Retinal pigment epithelial cell (primary cell): ENCODE measurements around the gene MRPL42.

ENCODE experiments used
- DNase-seq: peaks from one replicate; pipeline ENCODE4 v3.0.0-alpha.2; 2010; ENCODE audit warnings: low read depth
- H3K4me3 ChIP-seq: 2 replicates; pipeline ENCODE4 v1.5.1; 2011; ENCODE audit warnings: mild to moderate bottlenecking, low read length, control low read depth, moderate library complexity
- CTCF ChIP-seq: conservative IDR thresholded peaks from 2 replicates; pipeline ENCODE4 v1.5.1; 2011; ENCODE audit warnings: low read depth, low read length, control low read depth, inconsistent platforms

The MRPL42 gene

GRCh38 chr12:93520454-93520853 is 53.1 kb downstream of the MRPL42 start:
- no peak for DNase-seq
- no peak overlapping the region for H3K4me3 ChIP-seq
- TF ChIP-seq CTCF, result no peak

- TF ChIP-seq CTCF, result no peak
- DNase-seq, result no peak
- no peak overlapping the region for H3K4me3 ChIP-seq
These were observed 54.1 kb downstream of the MRPL42 start for GRCh38 chr12:93521225-93522080.

DNA sequence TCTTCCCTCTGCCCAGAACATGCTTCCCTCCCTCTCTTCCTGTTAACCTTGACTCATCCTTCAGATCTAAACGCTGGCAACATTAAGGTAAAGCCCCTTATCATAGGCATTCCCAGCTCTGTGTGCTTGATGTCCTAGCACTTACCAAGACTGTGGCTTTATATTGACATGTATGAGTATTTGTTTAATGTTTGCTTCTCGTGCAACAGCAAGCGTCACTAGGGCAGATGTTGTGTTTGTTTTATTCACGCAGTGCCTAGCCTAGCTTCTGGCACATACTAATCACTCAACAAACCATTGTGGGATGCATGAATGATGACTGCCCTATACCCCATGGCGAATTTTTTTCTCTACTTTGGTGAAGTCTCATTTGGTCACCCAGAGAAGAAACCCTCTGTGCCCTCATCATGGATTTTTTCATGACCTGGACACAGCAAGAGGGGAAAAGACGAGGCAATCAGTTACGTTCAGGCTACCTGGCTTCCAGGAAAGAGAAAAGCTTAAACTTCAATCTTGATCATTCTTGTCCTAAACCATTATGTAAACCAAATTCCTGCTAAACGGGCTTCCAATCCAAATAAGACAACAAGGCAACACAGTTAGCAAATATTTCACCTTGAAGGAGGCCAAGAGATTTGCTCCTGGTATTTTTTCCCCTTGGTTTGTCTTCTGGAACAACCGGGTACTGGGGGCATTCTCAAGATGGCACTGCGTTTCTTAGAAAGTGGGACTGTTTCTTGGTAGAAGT is 57.2 kb downstream of the MRPL42 start:
- TF ChIP-seq CTCF, result no peak
- DNase-seq, result no peak
- H3K4me3 ChIP-seq, result no peak overlapping the region

DNA sequence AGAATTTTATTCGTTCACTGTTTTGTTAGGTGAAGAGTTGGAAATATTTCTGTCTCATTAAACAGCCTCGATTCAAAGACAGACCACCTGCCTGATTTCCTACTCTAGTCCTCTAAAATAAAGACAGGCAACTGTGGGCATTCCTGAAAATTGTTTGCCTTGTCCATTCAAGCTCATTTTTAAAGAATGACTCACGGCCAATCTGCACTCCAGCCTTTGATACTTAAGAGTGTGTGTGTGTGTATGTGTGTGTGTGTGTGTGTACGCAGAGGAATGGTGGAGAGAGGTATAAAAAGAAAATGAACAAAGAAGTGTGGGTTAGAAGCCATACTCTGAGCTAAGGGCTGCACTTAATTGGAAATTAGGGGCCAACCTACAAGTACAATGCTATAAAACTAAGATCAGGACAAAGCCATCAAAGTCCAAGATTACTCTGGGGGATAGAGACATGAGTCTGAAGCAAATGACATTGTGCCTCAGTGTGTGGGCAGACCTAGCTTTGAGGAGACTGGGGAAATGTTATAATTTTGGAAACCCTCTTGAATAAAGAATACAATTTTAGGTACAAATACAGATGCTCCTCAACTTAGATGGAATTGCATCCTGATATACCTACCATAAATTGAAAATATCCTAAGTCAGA is 59.6 kb downstream of the MRPL42 start:
- H3K4me3 ChIP-seq, result no peak overlapping the region
- peak; percentile 94 for DNase-seq
- TF ChIP-seq CTCF, result no peak

GRCh38 chr12:93530358-93530757 is 63.0 kb downstream of the MRPL42 start:
- H3K4me3 ChIP-seq, result no peak overlapping the region
- no peak for TF ChIP-seq CTCF

DNA sequence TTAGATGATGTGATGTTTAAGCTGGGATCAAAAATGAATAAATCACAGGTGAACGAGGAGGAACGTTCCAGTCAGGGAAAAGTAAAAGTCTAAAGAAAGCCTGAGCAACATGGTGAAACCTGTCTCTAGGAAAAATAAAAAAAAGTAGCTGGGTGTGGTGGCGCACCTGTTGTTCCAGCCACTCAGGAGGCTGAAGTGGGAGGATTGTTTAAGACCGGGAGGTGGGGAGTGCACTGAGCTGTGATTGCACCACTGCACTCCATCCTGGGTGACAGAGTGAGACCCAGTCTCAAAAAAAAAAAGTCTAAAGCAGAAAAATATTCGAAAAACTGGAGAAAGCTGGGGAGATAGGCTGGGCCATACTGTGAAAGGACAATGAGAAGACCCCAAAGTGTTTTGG is 66.0 kb downstream of the MRPL42 start:
- DNase-seq, result no peak
- no peak overlapping the region for H3K4me3 ChIP-seq
- no peak for TF ChIP-seq CTCF

More at GRCh38 chr12:93530358-93530757, 63.0 kb downstream of the MRPL42 start:
- DNase-seq, result no peak
